ENCODE data around the gene PITRM1. TPM values are rescaled to one million over a fixed set of nuclear protein-coding genes. Genes with fewer than 3 reads are reported as not detected.
"Not testable (repeated sequence)": the region's sequence is repeated elsewhere in the genome, so short reads cannot be mapped to it uniquely, and the experiment has no call there.

PITRM1 gene
- total RNA-seq, 1 donor from 2014 or later, result 55.0 TPM

DNA sequence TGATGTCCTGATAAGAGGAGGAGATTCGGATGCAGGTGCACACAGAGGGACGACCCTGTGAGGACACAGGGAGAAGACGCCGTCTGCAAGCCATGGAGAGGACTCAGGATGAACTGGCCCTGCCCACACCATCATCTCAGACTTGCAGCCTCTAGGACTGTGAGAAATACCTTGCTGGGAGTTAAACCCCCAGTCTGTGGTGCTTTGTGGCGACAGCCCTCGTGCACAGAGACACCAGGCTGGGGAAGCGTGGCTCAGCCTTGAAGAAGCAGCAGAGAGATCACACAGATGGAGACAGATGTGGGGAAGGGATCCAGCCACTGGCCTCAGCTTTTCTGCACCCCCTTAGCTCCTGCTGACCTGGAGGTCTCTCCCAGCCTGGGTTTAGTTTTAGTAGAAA, 26.3 kb upstream of the PITRM1 start:
- no peak for FAIRE-seq
- DNase-seq (ENCODE audit: low spot score in 2 of 2), result no peak

DNA sequence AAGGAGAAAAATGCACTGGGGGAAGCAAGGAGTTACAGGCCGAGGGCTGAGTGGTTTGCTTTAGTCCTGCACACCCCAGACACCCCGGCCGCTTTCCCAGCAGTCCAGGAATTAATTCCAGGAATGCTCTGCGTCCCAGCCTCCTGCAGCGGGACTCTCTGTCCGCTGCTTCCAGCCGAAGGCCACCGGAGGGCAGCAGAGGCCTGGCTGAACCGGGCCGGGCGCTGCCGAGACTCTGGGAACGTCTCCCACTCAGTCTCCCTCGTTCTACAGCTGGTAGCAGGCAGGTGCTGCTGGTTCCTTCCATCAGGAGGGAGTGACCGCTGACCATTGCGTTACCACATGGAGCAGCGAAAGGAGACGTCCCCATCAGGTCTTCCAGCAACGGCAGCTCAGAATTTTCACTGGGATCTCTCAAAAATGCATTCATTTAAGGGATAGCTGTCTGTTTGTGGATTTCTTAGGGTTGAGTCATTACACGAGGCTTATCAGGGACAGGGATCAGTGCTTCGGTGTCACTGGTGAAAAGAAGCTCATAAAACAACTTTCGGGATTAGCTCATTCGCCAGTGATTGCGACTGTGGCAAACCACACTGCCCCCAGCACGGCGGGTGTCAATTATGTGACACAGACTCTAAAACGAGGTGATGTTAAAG, 24.9 kb upstream of the PITRM1 start:
- FAIRE-seq (no peak), DNase-seq (ENCODE audit: low spot score in 2 of 2) (peak; percentile 63 to 91)

DNA sequence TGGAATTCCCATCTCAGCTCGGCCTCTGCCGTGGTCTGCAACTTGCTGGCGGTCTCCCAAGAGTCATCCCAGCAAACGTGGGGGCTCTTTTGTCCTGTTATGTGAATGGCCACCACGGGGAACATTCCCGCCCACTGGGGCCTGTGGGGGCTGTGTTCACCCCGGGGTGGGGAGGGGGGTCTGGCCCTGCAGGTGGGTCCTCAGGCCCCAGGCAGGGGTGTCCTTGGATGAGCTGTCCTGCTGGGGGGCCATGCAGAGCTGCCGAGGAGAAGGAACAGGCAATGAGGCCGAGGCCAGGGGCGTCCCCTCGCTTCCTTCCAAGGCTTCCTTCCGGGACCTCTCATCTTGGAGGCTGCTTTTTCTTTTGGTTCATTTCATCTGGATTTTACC, 24.4 kb upstream of the PITRM1 start:
- FAIRE-seq, result no peak
- no peak for DNase-seq (ENCODE audit: low spot score in 2 of 2)

DNA sequence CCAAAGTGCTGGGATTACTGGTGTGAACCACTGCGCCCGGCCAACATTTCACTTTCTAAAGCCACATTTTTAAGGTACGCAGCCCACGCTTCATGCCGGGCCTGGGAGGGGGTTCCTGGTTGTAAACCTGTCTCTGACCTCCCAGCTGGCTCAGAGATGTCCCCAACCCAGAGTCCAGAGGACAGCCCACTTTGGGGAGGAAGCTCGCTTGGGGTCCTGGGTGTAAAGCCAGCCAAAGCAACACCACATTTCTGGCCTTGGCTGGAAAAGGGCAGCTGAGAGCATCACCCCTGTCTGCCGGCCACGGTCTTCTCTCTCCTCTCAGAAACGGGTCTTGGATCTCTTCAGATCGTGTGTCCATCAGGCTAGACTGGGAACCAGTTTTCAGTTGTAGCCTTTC, 23.9 kb upstream of the PITRM1 start:
- DNase-seq (ENCODE audit: low spot score in 2 of 2), result no peak
- no peak for FAIRE-seq

DNA sequence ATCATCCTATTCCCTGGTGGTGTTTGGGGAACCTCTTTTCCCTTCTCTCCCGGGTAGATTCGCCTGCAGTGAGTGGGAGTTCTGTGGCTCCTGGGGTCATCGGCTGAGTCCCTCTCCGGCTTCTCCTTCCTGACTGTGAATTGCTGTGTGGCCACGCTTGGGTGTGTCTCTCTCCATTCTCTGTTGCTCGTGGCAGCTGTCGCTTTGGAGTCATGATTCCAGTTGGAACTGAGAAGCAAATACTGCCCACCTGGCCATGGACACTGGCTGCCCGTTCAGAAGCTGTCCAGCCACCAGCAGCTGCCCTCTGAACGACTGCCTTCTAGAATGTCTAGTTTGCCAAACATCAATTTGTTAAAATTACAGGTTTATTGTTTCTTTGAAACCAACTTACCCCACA, 23.1 kb upstream of the PITRM1 start:
- FAIRE-seq (no peak), DNase-seq (ENCODE audit: low spot score in 2 of 2) (no peak)

DNA sequence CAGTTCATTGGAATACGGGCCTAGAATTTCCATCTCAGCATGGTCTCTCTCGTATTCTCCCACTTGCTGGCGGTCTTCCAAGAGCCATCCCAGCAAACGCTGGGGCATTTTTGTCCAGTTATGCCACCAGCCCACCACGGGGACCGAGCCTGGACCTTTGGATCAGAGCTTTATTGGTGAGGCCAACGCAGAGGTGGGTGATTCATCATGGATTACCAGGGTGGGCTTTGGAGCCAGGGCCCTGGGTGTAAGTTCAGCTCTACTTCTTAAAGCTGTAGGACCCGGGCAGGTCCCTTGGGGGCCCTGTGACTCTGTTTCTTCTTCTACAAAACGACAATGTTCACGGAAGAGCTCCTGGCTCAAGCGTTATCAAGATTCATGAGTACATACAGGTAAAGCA, 22.7 kb upstream of the PITRM1 start:
- no peak for FAIRE-seq
- DNase-seq (ENCODE audit: low spot score in 2 of 2), result no peak

DNA sequence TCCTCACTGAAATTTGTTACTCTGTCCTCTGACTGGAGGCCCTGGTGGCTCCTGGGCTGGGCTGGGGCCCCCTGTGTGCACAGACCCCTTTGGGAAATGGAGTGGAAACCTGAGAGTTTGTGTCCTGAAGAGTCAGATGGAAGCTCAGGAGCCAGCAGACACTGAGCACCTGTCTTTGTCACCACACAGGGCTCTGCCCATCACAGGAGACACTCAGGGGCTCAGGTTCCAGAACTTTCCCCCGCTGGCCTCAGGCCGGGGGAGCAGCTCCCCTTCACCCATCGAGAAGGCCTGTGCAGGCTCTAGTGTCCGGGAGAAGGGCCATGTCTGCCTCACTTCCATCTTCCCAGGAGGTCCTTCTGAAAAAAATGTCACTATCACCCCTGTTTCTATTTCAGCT, 22.3 kb upstream of the PITRM1 start:
- FAIRE-seq, result no peak
- no peak for DNase-seq (ENCODE audit: low spot score in 2 of 2)

DNA sequence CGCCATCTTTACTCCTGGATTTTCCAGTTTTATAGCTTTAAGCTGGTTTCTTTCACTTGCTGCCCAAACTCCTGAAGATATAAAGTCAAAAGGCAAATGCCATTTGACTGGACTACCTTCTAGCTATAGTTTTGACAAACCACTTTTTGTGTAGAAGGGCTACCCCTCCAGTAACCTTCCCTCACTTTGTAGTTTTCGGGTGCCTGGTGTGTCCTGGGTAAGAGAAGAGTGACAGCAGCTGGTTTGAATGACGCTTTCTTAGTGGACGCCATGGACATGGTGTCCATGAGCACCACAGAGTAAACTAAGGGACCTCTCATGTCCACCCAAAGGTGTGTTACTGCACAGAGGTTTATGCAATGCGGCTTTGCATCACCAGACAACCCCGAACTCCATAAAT, 21.2 kb upstream of the PITRM1 start:
- FAIRE-seq, result no peak

DNA sequence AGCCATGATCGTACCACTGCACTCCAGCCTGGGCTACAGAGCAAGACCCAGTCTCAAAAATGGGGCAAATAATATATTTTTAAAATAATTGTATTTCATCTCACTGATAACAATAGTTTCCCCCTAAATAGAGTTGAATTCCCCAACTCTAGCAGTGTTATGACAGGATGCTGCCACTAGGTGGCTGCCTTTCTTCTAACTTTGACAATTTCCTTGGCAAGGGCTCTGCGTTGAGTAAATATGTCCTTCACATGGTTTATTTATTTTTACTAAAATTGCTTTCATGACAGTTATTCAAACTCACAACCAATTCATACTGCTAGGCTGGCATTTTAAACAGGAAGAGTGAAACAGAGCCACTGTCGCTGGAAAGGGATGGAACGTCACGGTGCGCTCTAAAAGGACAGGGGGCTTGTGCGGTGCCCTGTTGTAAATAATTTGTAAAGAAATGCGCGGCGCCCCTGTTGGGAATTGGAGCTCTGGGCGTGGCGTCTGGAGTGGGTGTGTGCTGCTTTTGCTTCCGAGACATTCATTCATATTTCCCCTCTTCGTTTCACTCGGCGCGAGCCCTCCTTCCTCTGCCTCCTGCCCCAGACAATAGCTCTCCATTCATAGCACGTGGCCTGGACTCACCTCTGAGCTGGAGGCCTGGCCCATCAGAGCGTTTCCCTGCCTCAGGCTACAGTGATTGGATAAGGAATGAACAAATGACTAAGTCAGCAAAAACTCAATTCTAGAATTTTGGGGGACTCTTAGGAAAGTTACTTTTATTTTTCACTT, 20.5 kb upstream of the PITRM1 start:
- peak; percentile 51 to 67 for DNase-seq (ENCODE audit: low spot score in 2 of 2)
- peak; percentile 94 for FAIRE-seq

More for the DNA sequence above, 21.2 kb upstream of the PITRM1 start:
- no peak for DNase-seq (ENCODE audit: low spot score in 2 of 2)

DNA sequence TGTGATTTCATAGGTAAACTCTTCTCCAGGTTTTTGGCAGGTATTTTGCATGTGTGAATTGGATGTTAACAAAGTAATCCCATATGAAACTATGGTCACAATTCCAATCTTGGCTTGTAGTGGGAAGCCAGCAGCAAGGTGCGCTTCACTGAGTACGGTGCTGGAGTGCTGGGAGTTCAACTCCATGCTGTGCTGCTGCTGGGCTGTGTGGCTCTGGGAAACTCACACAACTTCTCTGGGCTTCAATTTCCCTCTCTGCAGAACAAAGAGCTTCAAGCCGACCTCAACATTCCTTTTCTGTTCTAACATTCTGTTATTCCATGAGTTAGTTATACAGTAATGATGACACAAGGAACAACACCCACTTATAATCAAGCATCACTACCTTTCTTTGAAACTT, 18.2 kb upstream of the PITRM1 start:
- FAIRE-seq, result no peak
- no peak for DNase-seq (ENCODE audit: low spot score in 2 of 2)

DNA sequence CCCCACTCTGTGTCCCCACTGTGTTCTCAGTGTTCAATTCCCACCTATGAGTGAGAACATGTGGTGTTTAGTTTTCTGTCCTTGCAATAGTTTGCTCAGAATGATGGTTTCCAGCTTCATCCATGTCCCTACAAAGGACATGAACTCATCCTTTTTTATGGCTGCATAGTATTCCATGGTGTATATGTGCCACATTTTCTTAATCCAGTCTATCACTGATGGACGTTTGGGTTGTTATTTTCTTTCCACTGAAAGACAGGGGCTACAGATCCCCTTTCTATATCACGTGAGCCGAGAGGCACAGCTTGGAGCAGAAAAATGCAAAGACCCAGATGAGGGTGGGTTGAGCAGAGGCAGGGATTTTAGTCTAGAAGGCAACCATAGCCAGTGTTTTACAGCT, 14.6 kb upstream of the PITRM1 start:
- DNase-seq (ENCODE audit: low spot score in 2 of 2); FAIRE-seq: not testable (repeated sequence)

DNA sequence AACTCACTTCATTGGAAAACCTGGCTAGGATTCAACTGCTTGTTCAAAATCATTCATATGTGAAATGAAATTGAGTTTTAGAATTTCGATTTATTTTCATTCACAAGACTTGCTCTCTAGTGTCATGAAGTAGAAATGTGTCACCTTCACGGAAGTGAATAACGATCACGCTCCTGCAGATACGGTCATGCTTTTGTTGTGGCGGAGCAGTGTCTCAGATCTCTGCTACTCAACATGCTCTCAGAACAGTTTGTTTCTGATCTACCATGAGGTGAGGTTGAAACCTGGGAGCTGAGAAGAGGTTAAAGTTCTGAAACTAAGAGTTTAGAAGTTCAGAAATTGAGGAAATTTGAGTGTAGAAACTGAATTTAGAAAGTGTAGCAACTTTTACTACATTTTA, 13.8 kb upstream of the PITRM1 start:
- FAIRE-seq, result no peak
- no peak for DNase-seq (ENCODE audit: low spot score in 2 of 2)

DNA sequence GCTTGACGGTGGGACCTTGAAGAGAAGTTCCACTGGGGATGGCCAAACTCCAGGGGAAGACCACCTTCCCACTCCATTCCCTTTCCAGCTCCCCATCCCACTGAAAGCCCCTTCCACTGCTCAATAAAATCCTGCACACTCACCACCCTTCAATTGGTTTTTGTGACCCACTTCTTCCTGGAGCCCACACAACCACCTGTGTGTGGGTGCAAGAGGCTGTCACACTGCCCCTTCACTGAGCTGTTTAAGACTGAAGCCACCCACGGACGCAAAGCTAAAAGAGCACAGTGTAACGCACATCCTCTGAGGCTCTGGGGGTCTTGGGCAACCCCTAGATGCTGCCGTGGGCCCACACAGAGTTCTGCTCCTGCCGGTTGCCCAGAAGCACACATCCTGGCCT, 12.8 kb upstream of the PITRM1 start:
- DNase-seq (ENCODE audit: low spot score in 2 of 2) (no peak), FAIRE-seq (no peak)

DNA sequence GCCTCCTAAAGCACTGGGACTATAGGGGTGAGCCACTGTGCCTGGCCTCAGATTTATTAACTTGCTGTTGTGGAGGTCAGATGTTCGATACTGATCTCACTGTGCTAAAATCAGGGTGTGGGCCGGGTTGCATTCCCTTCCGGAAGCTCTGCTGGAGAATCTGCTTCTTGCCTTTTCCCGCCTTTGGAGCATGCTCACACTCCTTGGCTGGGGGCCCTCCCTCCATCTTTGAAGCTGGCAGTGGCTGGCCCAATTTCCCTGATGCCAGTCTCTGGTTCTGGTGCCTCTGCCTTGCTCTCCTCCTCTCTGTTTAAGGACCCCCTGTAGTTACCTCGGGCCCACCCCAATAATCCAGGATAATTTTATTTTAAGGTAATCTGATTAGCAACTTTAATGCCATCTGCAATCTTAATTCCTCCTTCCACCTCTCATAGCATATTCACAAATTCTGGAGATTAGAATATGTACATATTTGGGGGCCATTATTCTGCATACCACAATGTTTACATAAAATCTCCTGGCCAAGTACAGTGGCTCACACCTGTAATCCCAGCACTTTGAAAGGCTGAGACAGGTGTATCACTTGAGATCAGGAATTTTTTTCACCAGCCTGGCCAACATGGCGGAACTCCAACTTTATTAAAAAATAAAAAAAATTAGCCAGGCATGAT, 7.9 kb upstream of the PITRM1 start:
- no peak for DNase-seq (ENCODE audit: low spot score in 2 of 2)
- no peak for FAIRE-seq

DNA sequence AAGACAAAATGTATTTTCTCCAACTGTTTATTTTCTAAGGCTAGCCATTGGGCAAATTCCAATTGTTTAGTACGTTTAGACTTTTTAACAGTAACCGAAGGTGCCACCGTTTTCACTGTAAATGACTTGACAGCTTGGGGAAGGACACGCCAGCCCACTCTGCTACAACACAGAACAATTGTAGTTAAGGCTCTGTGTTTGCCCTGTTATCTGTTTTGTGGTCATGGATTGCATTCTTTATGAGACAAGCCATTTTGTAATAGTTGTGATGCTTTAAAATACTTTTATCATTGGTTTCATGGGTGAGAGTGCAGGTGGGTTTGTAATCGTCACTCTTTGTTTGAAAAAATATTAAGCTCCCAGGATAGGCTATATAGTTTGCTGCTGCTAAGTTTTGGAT, 6.6 kb upstream of the PITRM1 start:
- FAIRE-seq (no peak), DNase-seq (ENCODE audit: low spot score in 2 of 2) (no peak)

DNA sequence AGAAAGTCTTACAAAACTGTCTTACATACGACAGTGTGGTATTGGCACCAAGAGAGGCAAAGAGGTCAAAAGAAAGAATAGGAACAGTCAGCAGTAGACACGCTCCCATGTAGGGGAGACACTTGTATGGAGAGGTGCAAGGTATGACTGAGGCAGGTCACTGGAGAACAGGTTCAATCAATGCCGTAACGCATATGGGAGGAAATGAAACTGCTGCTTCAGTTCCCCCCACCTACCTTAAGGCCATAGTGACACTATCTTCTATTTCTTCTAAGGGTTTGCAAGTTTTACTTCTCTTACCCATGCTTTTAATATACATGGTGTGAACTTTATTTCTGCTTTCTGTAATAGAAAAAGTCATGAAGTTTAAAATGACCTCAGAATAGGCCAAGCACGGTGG, 5.5 kb upstream of the PITRM1 start:
- no peak for FAIRE-seq
- no peak for DNase-seq (ENCODE audit: low spot score in 2 of 2)

DNA sequence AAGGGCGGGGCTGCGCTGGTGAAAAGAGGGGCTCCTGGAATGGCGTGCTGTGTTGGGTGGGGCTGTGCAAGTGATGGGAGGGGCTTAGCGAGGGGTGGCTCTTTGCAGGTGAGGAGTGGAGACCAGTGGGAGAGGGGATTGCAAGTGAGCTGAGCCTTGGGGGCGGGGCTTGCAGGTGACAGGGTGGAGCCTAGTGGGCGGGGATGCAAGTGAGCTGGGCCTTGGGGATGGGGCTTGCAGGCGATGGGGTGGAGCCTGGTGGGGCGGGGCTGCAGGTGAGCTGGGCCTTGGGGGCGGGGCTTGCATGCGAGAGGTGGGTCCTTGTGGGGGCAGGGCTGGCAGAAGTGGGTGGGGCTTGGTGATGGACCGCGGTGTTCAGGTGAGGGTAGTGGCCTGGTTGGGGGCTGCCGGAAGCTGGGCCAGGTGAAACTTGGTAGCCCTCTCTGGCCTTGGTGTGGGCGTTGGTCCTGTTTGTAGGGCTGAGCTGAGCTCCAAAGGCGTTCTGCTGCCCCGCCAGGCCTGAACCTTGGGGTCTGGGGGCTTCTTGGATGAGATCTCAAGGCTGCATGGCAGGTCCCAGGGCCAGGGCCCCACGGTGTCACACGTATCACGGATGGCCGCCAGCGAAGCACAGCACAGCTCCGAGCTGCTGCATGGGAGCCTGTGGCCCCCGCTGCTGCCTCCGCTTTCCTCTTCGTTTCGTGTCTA, 743 bp upstream of the PITRM1 start:
- DNase-seq (ENCODE audit: low spot score in 2 of 2), result no peak
- FAIRE-seq, result no peak

DNA sequence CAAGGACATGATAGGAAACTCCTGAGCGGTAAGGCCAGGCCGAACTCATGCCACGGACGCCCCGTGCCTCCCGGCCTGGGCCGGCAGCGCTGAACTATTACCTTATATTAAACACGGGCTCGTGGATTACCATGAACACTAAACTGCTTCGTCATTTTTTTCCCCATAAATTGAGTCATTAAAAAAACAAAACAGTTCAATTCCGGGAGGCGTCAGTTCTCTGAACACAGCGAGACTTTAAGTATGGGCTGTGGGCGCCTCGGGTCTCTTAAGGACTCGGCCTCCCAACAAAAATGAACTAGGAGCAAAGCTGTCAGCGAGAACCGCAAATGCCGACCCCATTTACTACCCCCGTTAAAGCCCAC, 519 bp downstream of the PITRM1 start:
- FAIRE-seq (no peak), DNase-seq (ENCODE audit: low spot score in 2 of 2) (peak in 1 of 2 donors; percentile 28)

DNA sequence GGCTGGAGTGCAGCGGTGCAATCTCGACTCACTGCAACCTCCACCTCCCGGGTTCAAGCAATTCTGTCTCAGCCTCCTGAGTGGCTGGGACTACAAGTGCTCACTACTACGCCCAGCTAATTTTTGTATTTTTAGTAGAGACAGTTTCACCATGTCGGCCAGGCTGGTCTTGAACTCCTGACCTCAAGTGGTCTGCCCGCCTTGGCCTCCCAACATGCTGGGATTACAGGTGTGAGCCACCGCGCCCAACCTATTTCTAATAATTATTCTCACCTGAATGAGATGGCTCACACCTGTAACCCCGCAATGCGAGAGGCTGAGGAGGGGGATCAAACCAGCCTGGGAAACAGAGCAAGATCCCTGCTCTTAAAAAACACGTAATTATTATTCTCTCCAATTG, 1.1 kb downstream of the PITRM1 start:
- FAIRE-seq; DNase-seq (ENCODE audit: low spot score in 2 of 2): not testable (repeated sequence)

DNA sequence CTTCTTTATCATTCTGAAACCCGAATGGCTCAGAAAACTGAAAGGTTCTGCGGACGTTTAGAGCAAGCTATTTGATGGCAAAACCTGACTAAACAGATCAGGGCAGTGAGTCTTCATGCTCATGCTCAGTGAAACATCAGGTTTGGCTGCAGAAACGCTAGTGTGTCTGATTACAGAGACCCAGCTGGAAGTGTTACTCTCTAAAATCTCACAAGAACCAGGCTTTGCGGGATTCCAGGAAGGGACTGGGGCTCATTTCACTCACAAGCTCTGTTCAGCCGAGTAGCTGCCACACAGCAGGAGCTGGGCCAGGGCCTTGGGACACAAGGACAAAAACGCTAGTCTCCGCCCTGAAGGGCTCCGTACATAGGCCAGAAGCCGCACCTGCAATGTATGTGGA, 2.9 kb downstream of the PITRM1 start:
- FAIRE-seq (no peak), DNase-seq (ENCODE audit: low spot score in 2 of 2) (no peak)

DNA sequence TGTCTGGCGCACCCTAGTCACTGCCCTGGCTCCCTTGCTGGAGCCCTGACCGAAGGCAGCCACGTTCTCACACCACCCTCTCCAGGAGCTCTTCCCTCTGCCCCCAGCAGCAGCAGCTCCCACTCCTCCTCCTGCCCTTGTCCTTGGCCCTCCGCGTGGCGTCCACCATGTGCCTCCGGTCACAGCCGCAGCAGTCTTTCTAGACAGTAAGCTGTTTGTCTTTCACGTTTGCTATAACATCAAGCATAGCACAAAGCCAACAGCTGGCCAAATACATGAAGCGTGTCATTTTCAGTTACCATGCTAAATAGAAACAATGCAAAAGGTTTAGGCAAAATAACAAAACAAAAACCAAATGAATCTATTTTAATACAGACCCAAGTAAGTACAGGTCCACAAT, 3.3 kb downstream of the PITRM1 start:
- DNase-seq (ENCODE audit: low spot score in 2 of 2) (no peak), FAIRE-seq (no peak)
